Nephron (organoid): ENCODE results near the gene LIPT1.
"Not testable (repeated sequence)": the region's sequence is repeated elsewhere in the genome, so short reads cannot be mapped to it uniquely, and the experiment has no call there.

Experiments used
- H3K27ac Mint-ChIP-seq, 3 experiments: 2 replicates each; pipeline ENCODE4 v1.8.0; 2020; ENCODE audit warnings: mixed read lengths in 3 of 3, mild to moderate bottlenecking in 2 of 3, moderate library complexity in 1 of 3
- H3K27me3 Mint-ChIP-seq: 2 replicates; pipeline ENCODE4 v1.8.0; 2021; ENCODE audit warnings: low read depth, mild to moderate bottlenecking, moderate library complexity, mixed read lengths
- H3K36me3 Mint-ChIP-seq: 2 replicates; pipeline ENCODE4 v1.8.0; 2020; ENCODE audit warnings: low read depth, mixed read lengths
- H3K4me1 Mint-ChIP-seq: 2 replicates; pipeline ENCODE4 v1.8.0; 2020; ENCODE audit warnings: mixed read lengths
- H3K4me3 Mint-ChIP-seq, 3 experiments: 2 replicates each; pipeline ENCODE4 v1.8.0; 2020; ENCODE audit warnings: mild to moderate bottlenecking in 3 of 3, mixed read lengths in 3 of 3, moderate library complexity in 2 of 3
- H3K9me3 Mint-ChIP-seq: 2 replicates; pipeline ENCODE4 v1.8.0; 2020; ENCODE audit warnings: mixed read lengths
- CTCF ChIP-seq, 3 experiments: fragments of 200-600 bp; sonication (generic); IDR thresholded peaks; one replicate each; pipeline ENCODE4 v1.5.0; 2021; ENCODE audit warnings: antibody characterized with exemption in 3 of 3; ENCODE audit not compliant: unreplicated experiment in 3 of 3

Gene LIPT1

GRCh38 chr2:99190548-99190947, 35.8 kb downstream of the LIPT1 start:
- Mint-ChIP-seq H3K4me3 (no peak overlapping the region), H3K4me1 (no peaks in the 10 kb centered on the region), H3K27me3 (no peaks in the 10 kb centered on the region), H3K36me3 (peaks cover 64% of the 10 kb centered on the region), H3K27ac (no peak overlapping the region), H3K9me3 (no peaks in the 10 kb centered on the region)
- no peak for TF ChIP-seq CTCF (IDR thresholded peaks at IDR 0.05; ENCODE audit: unreplicated experiment in 3 of 3)

GRCh38 chr2:99192364-99192763, 37.6 kb downstream of the LIPT1 start:
- H3K27me3 Mint-ChIP-seq, H3K4me3 Mint-ChIP-seq, H3K9me3 Mint-ChIP-seq, H3K4me1 Mint-ChIP-seq, H3K27ac Mint-ChIP-seq: not testable (repeated sequence)
- peaks cover 67% of the 10 kb centered on the region for H3K36me3 Mint-ChIP-seq

GRCh38 chr2:99198103-99198841, 43.5 kb downstream of the LIPT1 start:
- Mint-ChIP-seq H3K27ac (no peak overlapping the region), H3K4me3 (no peak overlapping the region), H3K27me3 (no peaks in the 10 kb centered on the region), H3K4me1 (no peaks in the 10 kb centered on the region), H3K36me3 (peaks cover 31% of the 10 kb centered on the region), H3K9me3 (no peaks in the 10 kb centered on the region)
- no peak for TF ChIP-seq CTCF (IDR thresholded peaks at IDR 0.05; ENCODE audit: unreplicated experiment in 3 of 3)

GRCh38 chr2:99200076-99200800, 45.5 kb downstream of the LIPT1 start:
- no peaks in the 10 kb centered on the region for H3K27me3 Mint-ChIP-seq
- no peaks in the 10 kb centered on the region for H3K4me1 Mint-ChIP-seq
- no peak overlapping the region for H3K27ac Mint-ChIP-seq
- H3K9me3 Mint-ChIP-seq: no peaks in the 10 kb centered on the region
- H3K4me3 Mint-ChIP-seq: no peak overlapping the region
- no peak for TF ChIP-seq CTCF (IDR thresholded peaks at IDR 0.05; ENCODE audit: unreplicated experiment in 3 of 3)
- H3K36me3 Mint-ChIP-seq: peaks cover 27% of the 10 kb centered on the region

- peaks cover 10% of the 10 kb centered on the region for H3K9me3 Mint-ChIP-seq
- peak in 1 of 3 experiments; percentile 21 for TF ChIP-seq CTCF (IDR thresholded peaks at IDR 0.05; ENCODE audit: unreplicated experiment in 3 of 3)
- H3K4me3 Mint-ChIP-seq: no peak overlapping the region
- peaks cover 33% of the 10 kb centered on the region for H3K36me3 Mint-ChIP-seq
- no peaks in the 10 kb centered on the region for H3K27me3 Mint-ChIP-seq
- no peaks in the 10 kb centered on the region for H3K4me1 Mint-ChIP-seq
- H3K27ac Mint-ChIP-seq: no peak overlapping the region
Measured at GRCh38 chr2:99201959-99202678, 47.4 kb downstream of the LIPT1 start.

GRCh38 chr2:99205491-99205890, 50.7 kb downstream of the LIPT1 start:
- Mint-ChIP-seq H3K9me3 (peaks cover 29% of the 10 kb centered on the region), H3K27me3 (no peaks in the 10 kb centered on the region), H3K4me1 (no peaks in the 10 kb centered on the region), H3K27ac (no peak overlapping the region), H3K36me3 (peaks cover 53% of the 10 kb centered on the region), H3K4me3 (no peak overlapping the region)
- TF ChIP-seq CTCF (IDR thresholded peaks at IDR 0.05; ENCODE audit: unreplicated experiment in 3 of 3): no peak
